RWPE2 (cell line): ENCODE results near the gene PTTG1.

Experiments
- ATAC-seq: fragments of 200-7000 bp; cut with Tn5 transposase; 3 replicates; pipeline ENCODE4 v1.9.1; 2021; ENCODE audit warnings: low read depth
- DNase-seq: peaks from one replicate; pipeline ENCODE4 v3.0.0-alpha.2; 2020; ENCODE audit warnings: low spot score
- H3K27ac ChIP-seq: fragments of 450-650 bp; 2 replicates; pipeline ENCODE4 v1.5.1; 2017; ENCODE audit warnings: mild to moderate bottlenecking; ENCODE audit not compliant: poor library complexity, severe bottlenecking
- H3K27me3 ChIP-seq: fragments of 250-450 bp; sonication (Bioruptor Pico); 2 replicates; pipeline ENCODE4 v1.5.1; 2021; ENCODE audit warnings: mild to moderate bottlenecking, moderate library complexity; ENCODE audit not compliant: insufficient read depth, poor library complexity, severe bottlenecking
- H3K36me3 ChIP-seq: fragments of 250-450 bp; sonication (Bioruptor Pico); 2 replicates; pipeline ENCODE4 v1.5.1; 2020; ENCODE audit warnings: low read depth, mild to moderate bottlenecking, moderate library complexity
- H3K4me1 ChIP-seq: fragments of 250-450 bp; sonication (Bioruptor Pico); 2 replicates; pipeline ENCODE4 v1.5.1; 2021; ENCODE audit warnings: mild to moderate bottlenecking, moderate library complexity; ENCODE audit not compliant: insufficient read depth, poor library complexity, severe bottlenecking
- H3K4me3 ChIP-seq: fragments of 250-450 bp; sonication (Bioruptor Pico); 2 replicates; pipeline ENCODE4 v1.5.1; 2021; ENCODE audit warnings: mild to moderate bottlenecking, moderate library complexity; ENCODE audit not compliant: severe bottlenecking
- H3K9me3 ChIP-seq: fragments of 250-450 bp; sonication (Bioruptor Pico); 2 replicates; pipeline ENCODE4 v1.5.1; 2021; ENCODE audit warnings: mild to moderate bottlenecking, moderate library complexity; ENCODE audit not compliant: severe bottlenecking
- CTCF ChIP-seq: fragments of 450-650 bp; IDR thresholded peaks from one replicate; pipeline ENCODE4 v1.5.1; 2017; ENCODE audit warnings: mild to moderate bottlenecking, moderate library complexity; ENCODE audit not compliant: poor library complexity, severe bottlenecking

PTTG1 gene

GRCh38 chr5:160468363-160468975 lies 46.8 kb downstream of the PTTG1 start:
- Histone ChIP-seq H3K4me1 (peaks cover 16% of the 10 kb centered on the region), H3K4me3 (no peak overlapping the region)

GRCh38 chr5:160469156-160470144 lies 47.8 kb downstream of the PTTG1 start:
- no peaks in the 10 kb centered on the region for H3K27me3 ChIP-seq
- ATAC-seq (no peak), DNase-seq (no peak)
- H3K36me3 ChIP-seq: no peaks in the 10 kb centered on the region
- H3K4me3 ChIP-seq: no peak overlapping the region
- H3K9me3 ChIP-seq: no peaks in the 10 kb centered on the region
- no peak overlapping the region for H3K27ac ChIP-seq
- no peak for TF ChIP-seq CTCF
- peaks cover 7% of the 10 kb centered on the region for H3K4me1 ChIP-seq

More at GRCh38 chr5:160468363-160468975, 46.8 kb downstream of the PTTG1 start:
- TF ChIP-seq CTCF: no peak
- H3K9me3 ChIP-seq: no peaks in the 10 kb centered on the region
- ATAC-seq (no peak), DNase-seq (no peak)
- no peaks in the 10 kb centered on the region for H3K36me3 ChIP-seq
- no peak overlapping the region for H3K27ac ChIP-seq
- H3K27me3 ChIP-seq: no peaks in the 10 kb centered on the region

- DNase-seq (no peak), ATAC-seq (no peak)
- H3K36me3 ChIP-seq: no peaks in the 10 kb centered on the region
- no peak overlapping the region for H3K27ac ChIP-seq
- no peaks in the 10 kb centered on the region for H3K9me3 ChIP-seq
- H3K27me3 ChIP-seq: no peaks in the 10 kb centered on the region
- peaks cover 3% of the 10 kb centered on the region for H3K4me1 ChIP-seq
- H3K4me3 ChIP-seq: no peak overlapping the region
- TF ChIP-seq CTCF: no peak
Measured at GRCh38 chr5:160470437-160471361, 49.0 kb downstream of the PTTG1 start.

- H3K4me1 ChIP-seq: peaks cover 3% of the 10 kb centered on the region
- ATAC-seq (no peak), DNase-seq (no peak)
- TF ChIP-seq CTCF: no peak
- no peaks in the 10 kb centered on the region for H3K27me3 ChIP-seq
- H3K9me3 ChIP-seq: no peaks in the 10 kb centered on the region
- no peak overlapping the region for H3K4me3 ChIP-seq
- H3K27ac ChIP-seq: no peak overlapping the region
- no peaks in the 10 kb centered on the region for H3K36me3 ChIP-seq
Measured at GRCh38 chr5:160471761-160472160, 50.1 kb downstream of the PTTG1 start.
